DMS79 treated with DMSO at 0.1 percent for 48 hours (cell line): ENCODE measurements around the gene NPAS3.
A peak's percentile ranks its signal among the peaks of the same experiment; 100 is the strongest.

Source experiments
- DNase-seq: peaks from one replicate; lab custom pipeline; 2025; lab: John Stamatoyannopoulos, UW

NPAS3 gene

GRCh38 chr14:33587791-33588190 is 649.1 kb downstream of the NPAS3 start:
- DNase-seq = no peak

DNA sequence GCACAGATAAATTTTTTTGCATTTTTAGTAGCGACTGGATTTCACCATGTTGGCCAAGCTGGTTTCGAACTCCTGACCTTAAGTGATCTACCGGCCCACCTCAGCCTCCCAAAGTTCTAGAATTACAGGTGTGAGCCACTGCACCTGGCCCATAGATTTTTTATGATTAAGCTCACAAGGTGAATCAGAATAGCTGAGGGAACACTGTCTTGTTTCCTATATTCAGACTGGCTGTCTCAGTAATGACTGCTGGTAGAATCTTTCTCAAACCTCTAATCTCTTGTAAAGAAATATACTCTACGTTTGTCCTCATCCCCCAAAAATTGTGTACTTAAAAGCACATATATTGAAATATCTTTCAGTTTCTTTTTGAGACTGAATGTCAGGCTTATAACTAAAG is 650.1 kb downstream of the NPAS3 start:
- no peak for DNase-seq

DNA sequence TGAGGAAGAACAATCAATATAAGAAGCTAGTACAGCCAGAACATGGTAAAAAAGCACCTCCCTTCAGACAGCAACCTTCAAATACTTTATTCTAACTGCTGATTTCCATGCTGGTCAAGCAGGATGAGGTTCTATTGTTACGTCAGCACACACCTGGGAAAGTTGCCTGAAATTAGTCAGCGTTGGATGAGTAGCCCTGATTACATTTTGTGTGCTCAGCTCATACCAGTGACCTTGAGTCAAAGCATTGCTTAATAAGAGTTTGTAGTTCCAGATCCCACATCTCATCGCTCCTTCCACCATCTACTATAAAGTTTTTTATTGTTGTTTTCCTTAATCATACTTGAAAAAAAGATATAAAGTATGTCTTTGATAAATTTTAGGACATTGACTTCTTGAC is 650.7 kb downstream of the NPAS3 start:
- no peak for DNase-seq

GRCh38 chr14:33590891-33591630 is 652.4 kb downstream of the NPAS3 start:
- DNase-seq = no peak

DNA sequence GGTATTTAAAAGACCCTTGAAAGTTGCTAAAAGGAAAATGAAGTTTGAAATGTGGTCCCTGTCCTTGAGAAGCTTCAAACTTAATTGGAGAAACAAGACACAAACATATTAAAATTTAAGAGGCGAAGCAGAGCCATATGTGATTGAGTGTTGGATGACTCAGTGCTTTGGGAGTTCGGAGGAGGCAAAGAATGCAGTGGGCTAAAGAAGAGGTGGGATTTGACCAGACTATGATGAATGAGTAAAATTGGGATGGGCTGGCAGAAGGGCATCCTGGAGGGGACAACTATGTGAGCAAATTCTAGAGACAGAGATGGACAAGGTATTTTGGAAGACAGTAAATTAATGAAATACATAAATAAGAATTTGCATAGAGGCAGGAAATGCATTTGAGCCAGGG is 653.6 kb downstream of the NPAS3 start:
- DNase-seq = no peak

DNA sequence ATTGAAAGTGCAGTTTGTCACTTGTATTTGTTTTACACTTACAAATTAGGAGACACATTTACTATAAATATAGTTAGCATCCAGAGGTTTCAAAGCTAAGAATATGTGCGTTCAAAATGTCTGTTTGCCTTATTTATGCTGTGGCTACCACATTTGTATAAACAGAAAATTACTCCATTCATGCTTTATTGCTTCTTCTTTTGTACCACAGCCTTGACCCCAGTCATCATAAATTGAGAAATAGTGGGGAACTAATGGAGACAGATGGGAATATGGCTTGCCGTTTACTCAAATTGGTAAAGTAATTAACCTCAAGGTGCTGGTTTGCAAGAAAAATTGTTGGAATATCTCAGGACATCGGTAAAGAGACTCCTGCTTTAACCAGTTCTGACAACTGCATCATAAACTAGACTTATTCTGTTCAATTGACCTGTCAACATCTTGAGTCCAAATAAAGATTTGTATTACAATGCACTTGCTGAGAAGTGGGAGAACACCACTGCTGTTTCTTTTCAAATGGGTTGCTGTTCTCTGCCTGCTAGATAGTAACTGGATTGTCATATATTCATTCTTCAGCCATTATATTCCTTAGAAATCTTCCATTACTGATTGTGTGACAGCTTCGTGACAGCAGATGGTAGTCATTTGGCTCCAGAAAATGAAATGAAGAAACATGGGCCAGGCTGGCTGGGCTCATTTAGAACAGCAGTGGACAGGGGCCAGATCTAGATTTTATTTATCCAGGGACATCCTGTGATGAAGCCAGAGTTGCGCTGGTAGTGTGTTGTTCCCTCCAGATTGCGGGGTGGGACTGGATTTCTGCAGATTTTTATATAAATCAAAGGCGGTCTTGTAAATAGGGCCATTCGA is 657.8 kb downstream of the NPAS3 start:
- no peak for DNase-seq

GRCh38 chr14:33598582-33598981 is 659.9 kb downstream of the NPAS3 start:
- no peak for DNase-seq

- DNase-seq = no peak
These were observed 663.7 kb downstream of the NPAS3 start for GRCh38 chr14:33602396-33602795.

GRCh38 chr14:33606591-33606990 is 667.9 kb downstream of the NPAS3 start:
- DNase-seq = no peak

DNA sequence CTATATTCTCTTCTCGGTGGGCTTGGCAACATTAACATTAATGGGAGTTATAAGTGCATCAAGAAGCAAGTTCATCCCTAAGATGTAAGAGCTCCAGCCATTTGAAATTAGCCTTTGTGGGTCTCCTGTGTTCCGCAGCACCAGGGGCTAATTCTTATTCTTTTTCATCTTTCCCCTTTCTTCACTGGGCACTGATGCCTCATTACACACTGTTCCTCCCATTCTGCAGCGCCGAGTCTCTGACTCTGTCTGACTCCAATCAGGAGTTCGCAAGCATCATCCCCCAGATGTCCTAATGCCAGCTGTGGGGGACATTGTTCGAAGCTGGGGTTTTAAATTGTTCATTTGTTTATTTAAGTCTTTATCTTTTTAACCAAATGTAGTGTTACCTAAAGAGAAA is 670.9 kb downstream of the NPAS3 start:
- no peak for DNase-seq

- DNase-seq = no peak
These were observed 671.4 kb downstream of the NPAS3 start for GRCh38 chr14:33610121-33610520.

GRCh38 chr14:33611405-33612196 is 672.9 kb downstream of the NPAS3 start:
- no peak for DNase-seq

DNA sequence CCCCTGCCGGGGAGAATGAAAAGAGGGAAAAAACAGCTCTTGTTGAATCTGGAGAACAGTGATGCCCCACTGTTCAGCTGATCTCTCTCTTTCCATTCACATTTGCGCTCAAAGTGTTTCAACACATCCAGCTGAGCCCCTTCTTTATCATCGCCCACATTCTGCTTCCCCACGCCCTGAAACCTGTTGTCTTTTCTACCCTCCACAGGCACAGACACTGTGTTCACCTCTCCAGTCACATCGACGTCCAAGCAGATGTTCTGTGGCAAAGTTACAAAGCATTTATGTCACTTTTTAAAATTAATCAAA is 673.5 kb downstream of the NPAS3 start:
- DNase-seq = no peak

DNA sequence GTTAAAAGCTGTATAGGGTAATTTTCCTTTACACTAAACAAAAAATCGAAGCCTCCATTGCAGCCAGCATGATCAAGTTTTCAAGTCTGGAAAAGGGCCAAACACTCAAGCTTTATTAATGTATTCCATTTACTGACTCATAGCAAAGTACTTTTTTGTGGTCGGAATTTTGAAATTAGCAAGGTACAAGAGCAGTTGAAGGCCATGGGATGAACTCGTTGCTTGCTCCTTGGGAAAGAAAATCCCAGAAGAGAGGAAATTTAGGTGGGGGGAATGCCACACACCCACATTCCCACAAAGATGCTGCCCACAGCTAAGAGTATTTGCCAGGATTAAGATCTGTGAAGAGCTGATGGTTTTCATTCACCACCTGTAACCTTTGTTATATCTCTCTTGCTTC is 678.5 kb downstream of the NPAS3 start:
- DNase-seq = peak; percentile 55

DNA sequence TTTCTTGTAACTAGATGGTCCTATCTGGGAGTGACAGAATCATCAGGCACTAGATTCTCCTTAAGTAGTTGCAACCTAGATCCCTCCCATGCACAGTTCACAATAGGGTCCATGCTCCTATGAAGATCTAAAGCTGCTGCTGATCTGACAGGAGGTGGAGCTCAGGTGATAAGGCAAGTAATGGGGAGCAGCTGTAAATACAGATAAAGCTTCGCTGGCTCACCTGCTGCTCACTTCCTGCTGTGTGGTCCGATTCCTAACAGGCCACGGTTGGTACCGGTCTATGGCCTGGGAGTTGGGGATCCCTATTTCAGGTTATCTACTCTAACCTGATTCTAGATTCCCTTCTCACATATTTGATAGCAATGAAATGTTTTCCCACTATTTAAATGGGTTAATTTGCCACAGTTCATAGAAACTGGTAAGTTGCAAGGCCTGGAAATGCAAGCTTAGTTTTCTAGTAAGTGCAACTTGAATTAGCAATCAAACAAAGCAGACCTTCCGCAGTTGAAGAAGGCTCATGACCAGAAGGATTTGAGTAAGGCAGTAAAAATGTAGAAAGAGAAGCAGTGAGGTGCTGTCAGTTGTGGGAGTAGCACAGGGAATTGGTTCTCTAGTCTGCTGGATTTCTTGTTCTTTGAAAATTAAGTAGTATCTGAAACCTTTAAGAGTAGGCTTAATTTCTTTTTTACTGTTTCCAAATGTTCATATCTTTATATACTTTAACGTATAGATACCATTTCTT is 679.9 kb downstream of the NPAS3 start:
- no peak for DNase-seq

DNA sequence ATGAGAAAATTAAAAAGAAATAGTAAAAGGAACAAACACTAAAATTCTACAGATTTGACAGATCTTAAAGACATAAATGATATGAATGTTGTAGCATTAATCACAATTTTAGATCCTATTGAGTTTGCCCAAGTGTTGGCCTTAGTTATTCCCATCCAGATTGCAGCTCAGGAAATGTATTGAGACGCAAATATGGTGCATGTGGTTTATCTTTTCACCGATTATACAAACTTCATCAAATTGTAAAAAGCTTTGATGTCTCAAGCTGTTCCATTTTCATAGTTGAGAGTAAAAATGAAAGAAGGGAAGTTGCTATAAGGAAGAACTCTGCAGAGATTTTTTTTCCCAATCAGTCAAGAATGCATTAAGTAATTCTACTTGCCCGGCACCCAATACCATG is 683.8 kb downstream of the NPAS3 start:
- no peak for DNase-seq

GRCh38 chr14:33629792-33630191 is 691.1 kb downstream of the NPAS3 start:
- no peak for DNase-seq

GRCh38 chr14:33631021-33631420 is 692.3 kb downstream of the NPAS3 start:
- DNase-seq = no peak

DNA sequence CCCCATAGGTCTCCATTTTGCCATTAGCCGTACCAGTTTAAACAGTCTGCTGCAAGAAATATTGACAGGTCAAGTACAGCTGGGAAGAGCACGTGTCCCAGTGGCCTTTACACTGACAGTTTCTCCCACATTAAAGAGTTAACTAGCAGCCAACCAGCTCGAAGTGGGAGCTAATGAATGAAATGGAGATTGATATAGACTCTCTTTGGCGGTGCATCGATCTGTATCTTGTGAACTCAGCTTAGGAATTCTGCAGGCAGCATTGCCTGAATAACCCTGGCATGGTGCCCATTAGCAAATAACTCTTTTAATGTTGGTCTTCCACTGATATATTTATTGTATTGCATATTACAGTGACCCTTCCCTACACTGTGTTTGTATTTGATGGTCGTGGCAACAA is 692.8 kb downstream of the NPAS3 start:
- no peak for DNase-seq

GRCh38 chr14:33634631-33635030 is 696.0 kb downstream of the NPAS3 start:
- DNase-seq = no peak

GRCh38 chr14:33636716-33637115 is 698.0 kb downstream of the NPAS3 start:
- DNase-seq = no peak

GRCh38 chr14:33642080-33642479 is 703.4 kb downstream of the NPAS3 start:
- no peak for DNase-seq
